Neural progenitor cell (in vitro differentiated cells): ENCODE results near the gene SLC2A4. TPM values are rescaled to one million over a fixed set of nuclear protein-coding genes. Genes with fewer than 3 reads are reported as not detected.

Experiments
- DNase-seq: peaks from one replicate; pipeline ENCODE4 v3.0.0-alpha.2; 2016; ENCODE audit warnings: low spot score
- H2AFZ ChIP-seq: fragments of 200-600 bp; sonication (generic); replicated peaks from 2 replicates; pipeline ENCODE4 v1.6.1; 2016; ENCODE audit warnings: antibody characterized with exemption
- H3F3A ChIP-seq: fragments of 200-600 bp; sonication (generic); 2 replicates; pipeline ENCODE4 v1.6.1; 2016; ENCODE audit warnings: antibody characterized with exemption, low read depth
- H3K27ac ChIP-seq: fragments of 200-600 bp; sonication (generic); 2 replicates; pipeline ENCODE4 v1.5.1; 2016; ENCODE audit warnings: mild to moderate bottlenecking
- H3K27me3 ChIP-seq: fragments of 200-600 bp; sonication (generic); 2 replicates; pipeline ENCODE4 v1.6.1; 2016; ENCODE audit warnings: mild to moderate bottlenecking, moderate library complexity
- H3K36me3 ChIP-seq: fragments of 200-600 bp; sonication (generic); 2 replicates; pipeline ENCODE4 v1.5.1; 2016
- H3K4me1 ChIP-seq: fragments of 200-600 bp; sonication (generic); 2 replicates; pipeline ENCODE4 v1.6.1; 2016; ENCODE audit warnings: mixed run types
- H3K4me2 ChIP-seq: fragments of 200-600 bp; sonication (generic); 2 replicates; pipeline ENCODE4 v1.6.1; 2016
- H3K4me3 ChIP-seq: fragments of 200-600 bp; sonication (generic); 2 replicates; pipeline ENCODE4 v1.5.1; 2016
- H3K79me2 ChIP-seq: fragments of 200-600 bp; sonication (generic); 2 replicates; pipeline ENCODE4 v1.6.1; 2016; ENCODE audit warnings: low read depth
- H3K9ac ChIP-seq: fragments of 200-600 bp; sonication (generic); 2 replicates; pipeline ENCODE4 v1.6.1; 2016
- H3K9me3 ChIP-seq: fragments of 200-600 bp; sonication (generic); 2 replicates; pipeline ENCODE4 v1.5.1; 2016; ENCODE audit warnings: low read depth
- H4K20me1 ChIP-seq: fragments of 200-600 bp; sonication (generic); 2 replicates; pipeline ENCODE4 v1.6.1; 2016; ENCODE audit warnings: low read depth
- H3K27ac Mint-ChIP-seq: 3 replicates; pipeline ENCODE4 v1.8.0; 2021; ENCODE audit warnings: mixed read lengths
- H3K27me3 Mint-ChIP-seq: 2 replicates; pipeline ENCODE4 v1.8.0; 2022; ENCODE audit warnings: low read depth, mild to moderate bottlenecking, inconsistent platforms, moderate library complexity, mixed read lengths; ENCODE audit not compliant: insufficient read depth
- H3K36me3 Mint-ChIP-seq: 3 replicates; pipeline ENCODE4 v1.8.0; 2021; ENCODE audit warnings: mixed read lengths
- H3K4me1 Mint-ChIP-seq: 3 replicates; pipeline ENCODE4 v1.8.0; 2021; ENCODE audit warnings: mixed read lengths
- H3K4me3 Mint-ChIP-seq: 3 replicates; pipeline ENCODE4 v1.8.0; 2021; ENCODE audit warnings: mild to moderate bottlenecking, moderate library complexity, mixed read lengths
- H3K9me3 Mint-ChIP-seq: 3 replicates; pipeline ENCODE4 v1.8.0; 2020; ENCODE audit warnings: mixed read lengths
- EZH2 ChIP-seq: fragments of 200-600 bp; sonication (generic); IDR thresholded peaks from 2 replicates; pipeline ENCODE4 v1.6.1; 2017; ENCODE audit warnings: antibody characterized with exemption, mild to moderate bottlenecking, moderate library complexity
- EZH2phosphoT487 ChIP-seq: fragments of 200-600 bp; sonication (generic); IDR thresholded peaks from 2 replicates; pipeline ENCODE4 v1.6.1; 2017; ENCODE audit warnings: antibody characterized with exemption
- total RNA-seq: library from RNA; depleted of rRNA; stranded (reverse); fragments of >200 nt; gene quantifications from 2 replicates; pipeline ENCODE4 v1.2.3, GENCODE V29; 2015; ENCODE audit warnings: low replicate concordance
- TF ChIP-seq, protein P1 (sequence below): fragments of 200-600 bp; sonication (generic); IDR thresholded peaks from 2 replicates; pipeline ENCODE4 v1.5.1; 2017; ENCODE audit warnings: antibody characterized with exemption, mild to moderate bottlenecking

Gene SLC2A4
- total RNA-seq, 1 donor from 2014 or later: 1.7 TPM

DNA sequence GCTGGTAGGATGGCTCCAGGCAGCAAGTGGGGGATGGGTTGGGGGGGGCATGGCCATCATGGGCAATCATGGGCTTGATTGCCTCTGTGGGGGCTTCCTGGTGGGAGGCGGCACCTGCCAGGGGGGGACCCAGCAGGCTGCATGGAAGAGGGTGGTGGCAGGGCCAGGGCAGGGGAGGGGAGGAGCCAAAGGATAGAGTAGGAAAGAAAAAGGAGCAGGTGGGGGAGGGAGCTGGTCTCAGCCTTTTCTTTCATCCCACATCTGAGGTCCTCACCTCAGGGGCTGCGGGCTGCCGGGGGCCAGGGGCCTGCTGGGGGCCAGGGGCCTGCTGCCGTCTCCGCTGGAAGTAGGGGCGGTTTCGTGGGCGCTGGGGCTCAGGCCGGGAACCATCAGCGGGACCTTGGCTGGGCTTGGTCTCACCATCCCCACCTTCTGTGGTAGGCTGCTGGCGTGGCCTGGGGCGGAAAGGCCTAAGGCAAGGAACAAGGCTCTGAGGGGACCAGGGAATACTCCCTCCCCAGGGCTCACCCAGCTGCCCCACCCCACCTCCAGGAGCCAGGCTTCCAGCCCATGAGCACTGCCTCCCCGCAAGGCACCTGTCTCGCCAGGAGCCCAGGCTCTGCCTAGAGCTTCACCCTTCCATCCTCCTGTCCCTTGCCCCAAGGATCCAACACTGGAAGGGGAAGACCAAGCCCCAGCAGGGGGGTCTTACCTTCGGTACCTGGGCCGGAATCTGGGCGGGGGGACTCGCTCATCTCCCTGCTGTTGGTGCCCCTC is 7.9 kb downstream of the SLC2A4 start:
- peaks cover 15% of the 10 kb centered on the region for H3F3A ChIP-seq
- H3K9me3 ChIP-seq: no peaks in the 10 kb centered on the region
- DNase-seq: no peak
- no peak overlapping the region for H3K9ac ChIP-seq
- H3K27me3 Mint-ChIP-seq: peaks cover 12% of the 10 kb centered on the region
- H3K4me2 ChIP-seq: no peak overlapping the region
- H3K4me3 ChIP-seq: no peak overlapping the region
- H3K79me2 ChIP-seq: no peaks in the 10 kb centered on the region
- H3K4me1 ChIP-seq: peaks cover 7% of the 10 kb centered on the region
- H3K27ac ChIP-seq: no peak overlapping the region
- H3K9me3 Mint-ChIP-seq: peaks cover 2% of the 10 kb centered on the region
- peaks cover 11% of the 10 kb centered on the region for H3K4me1 Mint-ChIP-seq
- H3K36me3 Mint-ChIP-seq: peaks cover 1% of the 10 kb centered on the region
- H3K36me3 ChIP-seq: no peaks in the 10 kb centered on the region
- H4K20me1 ChIP-seq: peaks cover 5% of the 10 kb centered on the region
- peaks cover 39% of the 10 kb centered on the region for H3K27me3 ChIP-seq
- no peak overlapping the region for H2AFZ ChIP-seq
- H3K4me3 Mint-ChIP-seq: no peak overlapping the region
- no peak overlapping the region for H3K27ac Mint-ChIP-seq
- TF ChIP-seq EZH2 (no peak), EZH2phosphoT487 (no peak)
- TF ChIP-seq, protein P1, sequence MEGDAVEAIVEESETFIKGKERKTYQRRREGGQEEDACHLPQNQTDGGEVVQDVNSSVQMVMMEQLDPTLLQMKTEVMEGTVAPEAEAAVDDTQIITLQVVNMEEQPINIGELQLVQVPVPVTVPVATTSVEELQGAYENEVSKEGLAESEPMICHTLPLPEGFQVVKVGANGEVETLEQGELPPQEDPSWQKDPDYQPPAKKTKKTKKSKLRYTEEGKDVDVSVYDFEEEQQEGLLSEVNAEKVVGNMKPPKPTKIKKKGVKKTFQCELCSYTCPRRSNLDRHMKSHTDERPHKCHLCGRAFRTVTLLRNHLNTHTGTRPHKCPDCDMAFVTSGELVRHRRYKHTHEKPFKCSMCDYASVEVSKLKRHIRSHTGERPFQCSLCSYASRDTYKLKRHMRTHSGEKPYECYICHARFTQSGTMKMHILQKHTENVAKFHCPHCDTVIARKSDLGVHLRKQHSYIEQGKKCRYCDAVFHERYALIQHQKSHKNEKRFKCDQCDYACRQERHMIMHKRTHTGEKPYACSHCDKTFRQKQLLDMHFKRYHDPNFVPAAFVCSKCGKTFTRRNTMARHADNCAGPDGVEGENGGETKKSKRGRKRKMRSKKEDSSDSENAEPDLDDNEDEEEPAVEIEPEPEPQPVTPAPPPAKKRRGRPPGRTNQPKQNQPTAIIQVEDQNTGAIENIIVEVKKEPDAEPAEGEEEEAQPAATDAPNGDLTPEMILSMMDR: no peak

DNA sequence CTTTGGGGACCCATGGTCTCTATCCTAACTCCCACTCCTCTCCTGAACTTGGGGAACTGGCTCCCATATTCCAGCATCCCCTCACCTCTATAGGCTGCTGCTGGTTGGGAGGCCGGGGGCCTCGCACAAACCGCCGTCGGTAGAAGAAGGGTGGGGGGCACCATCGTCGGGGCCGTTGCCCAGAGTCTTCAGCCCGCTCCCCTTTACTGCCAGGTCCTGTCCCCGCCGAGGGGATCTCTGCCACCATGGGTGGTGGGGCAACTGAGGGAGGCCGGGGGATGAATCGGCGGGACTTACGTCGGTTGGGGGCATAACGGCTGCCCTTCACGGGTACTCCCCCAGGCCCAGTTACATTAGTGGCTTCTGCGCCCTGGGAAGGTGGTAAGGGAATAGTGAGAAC is 8.6 kb downstream of the SLC2A4 start:
- Histone ChIP-seq H3K4me2 (no peak overlapping the region), H3K9me3 (no peaks in the 10 kb centered on the region), H3K79me2 (no peaks in the 10 kb centered on the region), H3K4me1 (peaks cover 7% of the 10 kb centered on the region), H3K27ac (no peak overlapping the region), H2AFZ (no peak overlapping the region), H3K9ac (no peak overlapping the region), H3K36me3 (no peaks in the 10 kb centered on the region), H3K27me3 (peaks cover 47% of the 10 kb centered on the region), H3K4me3 (no peak overlapping the region), H4K20me1 (peaks cover 5% of the 10 kb centered on the region), H3F3A (peaks cover 21% of the 10 kb centered on the region)
- H3K36me3 Mint-ChIP-seq: peaks cover 1% of the 10 kb centered on the region
- H3K27me3 Mint-ChIP-seq: peaks cover 13% of the 10 kb centered on the region
- no peak overlapping the region for H3K4me3 Mint-ChIP-seq
- H3K27ac Mint-ChIP-seq: no peak overlapping the region
- TF ChIP-seq, protein P1: no peak
- TF ChIP-seq EZH2phosphoT487 (no peak), EZH2 (no peak)
- no peak for DNase-seq
- peaks cover 12% of the 10 kb centered on the region for H3K4me1 Mint-ChIP-seq
- peaks cover 2% of the 10 kb centered on the region for H3K9me3 Mint-ChIP-seq

DNA sequence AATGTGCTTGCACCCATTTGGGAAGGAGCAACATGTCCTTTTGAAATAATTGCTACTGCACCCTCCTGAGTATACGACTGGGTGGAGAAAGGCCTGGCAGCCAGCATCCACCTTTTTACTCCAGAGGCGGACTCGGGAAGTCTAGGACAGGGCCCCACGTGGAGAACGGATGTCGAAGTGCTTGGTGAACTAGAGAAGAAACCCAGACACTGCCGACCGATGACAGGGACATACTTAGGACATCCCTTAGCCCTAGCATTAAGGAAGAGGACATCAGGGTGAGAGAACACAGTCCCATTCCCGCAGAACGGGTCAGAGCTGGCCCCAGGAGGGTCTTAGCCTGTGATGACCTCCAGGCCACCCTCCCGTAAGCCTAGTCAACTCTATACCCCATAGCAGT is 9.2 kb downstream of the SLC2A4 start:
- Mint-ChIP-seq H3K9me3 (peaks cover 2% of the 10 kb centered on the region), H3K4me3 (no peak overlapping the region), H3K4me1 (peaks cover 14% of the 10 kb centered on the region), H3K36me3 (peaks cover 1% of the 10 kb centered on the region), H3K27me3 (peaks cover 17% of the 10 kb centered on the region), H3K27ac (peak overlapping the region; percentile 12)
- no peaks in the 10 kb centered on the region for H3K36me3 ChIP-seq
- H3K9ac ChIP-seq: no peak overlapping the region
- peaks cover 26% of the 10 kb centered on the region for H3F3A ChIP-seq
- peaks cover 7% of the 10 kb centered on the region for H3K4me1 ChIP-seq
- H3K4me3 ChIP-seq: no peak overlapping the region
- H2AFZ ChIP-seq: no peak overlapping the region
- H3K27me3 ChIP-seq: peaks cover 52% of the 10 kb centered on the region
- H3K79me2 ChIP-seq: no peaks in the 10 kb centered on the region
- no peaks in the 10 kb centered on the region for H3K9me3 ChIP-seq
- no peak overlapping the region for H3K4me2 ChIP-seq
- H3K27ac ChIP-seq: no peak overlapping the region
- no peak for TF ChIP-seq EZH2
- no peak for TF ChIP-seq EZH2phosphoT487
- TF ChIP-seq, protein P1: no peak
- DNase-seq: no peak
- peaks cover 7% of the 10 kb centered on the region for H4K20me1 ChIP-seq
